Frontal cortex (tissue), 4 donors: ENCODE measurements around the gene GPR149. TPM values are rescaled to one million over a fixed set of nuclear protein-coding genes. Genes with fewer than 3 reads are reported as not detected.
"Not testable (repeated sequence)": the region's sequence is repeated elsewhere in the genome, so short reads cannot be mapped to it uniquely, and the experiment has no call there.

Experiments used
- DNase-seq, 2 donors: peaks; one replicate each; pipeline ENCODE4 v3.0.0; 2012; ENCODE audit warnings: low spot score in 2 of 2
- FAIRE-seq: peaks from 2 replicates; lab custom pipeline; 2012; peaks lifted over from hg19 to GRCh38; lab: Jason Lieb, UNC
- total RNA-seq: library from RNA; depleted of rRNA; stranded (reverse); fragments of >200 nt; gene quantifications from one replicate; pipeline ENCODE4 v1.2.3, GENCODE V29; 2014
- donor health status: control.
- donor health status: control.
- donor health status: control.

GPR149 gene, protein sequence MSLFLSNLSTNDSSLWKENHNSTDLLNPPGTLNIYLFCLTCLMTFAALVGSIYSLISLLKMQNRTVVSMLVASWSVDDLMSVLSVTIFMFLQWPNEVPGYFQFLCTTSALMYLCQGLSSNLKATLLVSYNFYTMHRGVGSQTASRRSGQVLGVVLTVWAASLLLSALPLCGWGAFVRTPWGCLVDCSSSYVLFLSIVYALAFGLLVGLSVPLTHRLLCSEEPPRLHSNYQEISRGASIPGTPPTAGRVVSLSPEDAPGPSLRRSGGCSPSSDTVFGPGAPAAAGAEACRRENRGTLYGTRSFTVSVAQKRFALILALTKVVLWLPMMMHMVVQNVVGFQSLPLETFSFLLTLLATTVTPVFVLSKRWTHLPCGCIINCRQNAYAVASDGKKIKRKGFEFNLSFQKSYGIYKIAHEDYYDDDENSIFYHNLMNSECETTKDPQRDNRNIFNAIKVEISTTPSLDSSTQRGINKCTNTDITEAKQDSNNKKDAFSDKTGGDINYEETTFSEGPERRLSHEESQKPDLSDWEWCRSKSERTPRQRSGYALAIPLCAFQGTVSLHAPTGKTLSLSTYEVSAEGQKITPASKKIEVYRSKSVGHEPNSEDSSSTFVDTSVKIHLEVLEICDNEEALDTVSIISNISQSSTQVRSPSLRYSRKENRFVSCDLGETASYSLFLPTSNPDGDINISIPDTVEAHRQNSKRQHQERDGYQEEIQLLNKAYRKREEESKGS
- total RNA-seq = 7.7 TPM

DNA sequence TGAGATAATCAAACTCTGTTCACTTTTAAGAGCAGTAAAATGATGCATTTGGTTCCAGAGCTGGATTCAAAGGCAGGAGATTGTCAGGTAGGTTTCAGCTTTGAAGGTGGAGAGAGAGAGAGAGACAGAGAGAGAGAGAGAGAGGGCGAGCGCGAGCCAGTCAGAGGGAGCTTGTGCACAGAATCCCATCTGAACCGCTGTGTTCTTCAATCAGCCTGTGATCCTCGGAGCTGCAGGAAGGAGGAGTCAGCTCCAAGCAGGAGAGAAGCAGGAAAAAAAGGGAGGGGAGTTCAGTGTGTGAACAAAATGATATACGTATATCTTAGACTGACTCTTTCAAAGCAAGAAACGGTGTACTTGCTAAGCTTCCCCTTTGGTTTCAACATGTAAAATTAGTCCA lies at the start of gene GPR149:
GPR149 (minus strand) TSS at position 177 of the 400 bp plus-strand sequence. CDS start 575 bp downstream, outside the sequence.
- no peak for DNase-seq
- FAIRE-seq = no peak

DNA sequence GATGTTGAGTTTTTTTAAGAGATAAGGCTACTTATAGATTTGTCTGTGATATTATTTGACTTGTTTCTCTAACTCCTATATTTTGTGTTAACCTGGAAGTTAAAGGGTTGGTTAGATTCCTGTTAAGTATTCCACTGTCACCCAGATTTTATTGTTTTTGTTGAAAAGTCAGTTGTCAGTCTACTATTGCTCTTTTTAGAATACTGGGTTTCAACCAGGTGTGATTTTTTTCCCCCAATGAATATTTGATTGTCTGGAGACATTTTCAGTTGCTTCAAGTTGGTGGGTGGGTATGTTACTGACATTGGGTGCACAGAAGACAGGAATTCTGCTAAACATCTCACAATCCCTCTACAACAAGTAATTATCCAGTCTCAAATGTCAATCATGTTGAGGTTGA lies 43.8 kb upstream of the GPR149 start:
- FAIRE-seq (no peak), DNase-seq (no peak)

DNA sequence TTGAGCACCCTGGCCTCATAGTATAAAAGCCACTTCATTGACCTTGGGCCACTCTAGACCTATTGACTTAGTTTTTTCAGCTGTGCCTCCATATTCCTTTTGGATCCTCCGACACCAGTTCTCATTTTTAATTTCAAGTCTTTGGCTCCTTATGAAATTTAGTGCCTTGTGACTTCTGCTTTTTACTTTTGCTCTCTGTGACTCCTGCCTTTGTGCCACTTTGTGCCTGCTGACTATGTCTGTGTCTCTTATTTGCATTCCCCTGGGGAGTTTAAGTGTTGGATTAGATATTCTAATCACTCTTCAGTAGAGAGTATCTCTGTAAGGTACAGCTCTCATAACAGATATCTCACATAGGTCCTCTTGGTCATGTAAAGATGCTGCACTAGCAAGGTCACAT lies 39.6 kb upstream of the GPR149 start:
- no peak for FAIRE-seq
- no peak for DNase-seq

DNA sequence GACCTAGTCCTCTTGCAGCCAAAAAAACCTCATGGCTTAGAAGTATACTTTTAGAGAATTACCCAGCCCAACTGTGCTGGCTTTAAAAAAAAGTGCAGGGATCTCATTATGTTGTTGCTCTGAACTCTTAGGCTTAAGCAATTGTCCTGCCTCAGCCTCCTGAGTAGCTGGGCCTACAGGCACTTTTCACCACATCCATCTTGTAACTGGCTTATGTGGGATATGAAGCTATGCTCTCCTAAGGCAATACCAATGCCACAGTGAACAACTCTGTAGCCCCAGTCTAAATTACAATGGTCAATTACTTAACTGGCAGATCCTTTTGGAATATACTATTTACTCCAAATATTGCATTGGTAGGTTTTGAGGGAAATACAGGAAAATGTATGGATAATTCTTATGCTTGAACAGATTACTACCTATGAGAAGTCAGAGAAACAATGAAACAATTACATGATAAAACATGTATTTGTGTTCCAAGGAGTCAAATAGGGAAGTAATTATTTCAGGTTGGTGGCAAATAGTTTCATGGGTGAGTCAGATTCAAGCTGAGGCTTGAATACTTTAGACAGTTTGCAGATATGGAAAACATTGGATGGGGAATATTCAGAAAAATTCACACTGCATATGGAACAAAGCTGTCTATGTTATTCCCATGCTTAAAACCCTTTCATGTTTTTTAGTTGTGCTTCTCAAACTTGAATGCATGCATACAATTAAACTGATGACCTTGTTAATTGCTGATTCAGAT lies 34.6 kb upstream of the GPR149 start:
- DNase-seq = no peak
- no peak for FAIRE-seq

DNA sequence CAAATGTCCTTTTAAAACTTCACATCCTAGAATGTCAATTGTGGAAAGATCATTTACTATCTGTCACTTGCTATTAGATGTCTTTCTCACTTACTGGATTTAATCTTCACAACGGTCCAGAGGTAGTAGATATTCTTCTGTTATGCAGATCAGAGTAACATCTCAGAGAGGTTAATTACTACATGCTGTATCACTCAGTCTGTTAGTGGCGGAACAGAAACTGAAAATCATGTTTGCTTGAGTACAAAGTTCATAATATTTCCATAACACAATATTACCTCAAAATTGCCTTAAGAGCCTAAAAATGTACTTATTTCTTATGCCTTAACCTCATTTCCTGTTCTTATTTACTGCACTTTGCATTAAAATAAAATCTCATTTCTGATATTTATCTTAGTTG lies 28.6 kb upstream of the GPR149 start:
- DNase-seq (no peak), FAIRE-seq (no peak)

DNA sequence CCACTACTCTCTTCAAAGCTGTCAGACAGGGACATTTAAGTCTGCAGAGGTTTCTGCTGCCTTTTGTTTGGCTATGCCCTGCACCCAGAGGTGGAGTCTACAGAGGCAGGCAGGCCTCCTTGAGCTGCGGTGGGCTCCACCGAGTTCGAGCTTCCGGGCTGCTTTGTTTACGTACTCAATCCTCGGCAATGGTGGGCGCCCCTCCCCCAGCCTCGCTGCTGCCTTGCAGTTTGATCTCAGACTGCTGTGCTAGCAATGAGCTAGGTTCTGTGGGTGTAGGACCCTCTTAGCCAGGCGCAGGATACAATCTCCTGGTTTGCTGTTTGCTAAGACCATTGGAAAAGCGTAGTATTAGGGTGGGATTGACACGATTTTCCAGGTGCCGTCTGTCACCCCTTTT lies 9.1 kb upstream of the GPR149 start:
- not testable (repeated sequence) for DNase-seq, FAIRE-seq

DNA sequence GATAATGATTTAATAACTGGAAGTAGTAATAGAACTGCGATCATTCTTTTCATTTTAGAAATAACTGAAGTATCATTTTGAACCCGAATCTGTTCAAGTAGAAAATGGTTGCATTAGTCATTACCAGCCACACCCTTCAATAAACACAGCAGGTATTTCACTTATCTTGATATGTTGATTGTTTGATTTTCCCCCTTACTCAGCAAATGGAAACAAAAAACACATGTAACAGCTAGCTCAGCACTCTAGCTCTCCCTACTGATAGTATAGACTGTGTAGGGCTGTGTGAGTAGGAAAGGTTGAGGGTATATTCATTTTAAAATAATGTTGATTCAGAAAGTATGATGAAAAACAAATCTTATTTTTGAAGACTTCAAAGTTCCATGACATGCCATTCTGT lies 1.1 kb upstream of the GPR149 start:
- no peak for DNase-seq
- no peak for FAIRE-seq

DNA sequence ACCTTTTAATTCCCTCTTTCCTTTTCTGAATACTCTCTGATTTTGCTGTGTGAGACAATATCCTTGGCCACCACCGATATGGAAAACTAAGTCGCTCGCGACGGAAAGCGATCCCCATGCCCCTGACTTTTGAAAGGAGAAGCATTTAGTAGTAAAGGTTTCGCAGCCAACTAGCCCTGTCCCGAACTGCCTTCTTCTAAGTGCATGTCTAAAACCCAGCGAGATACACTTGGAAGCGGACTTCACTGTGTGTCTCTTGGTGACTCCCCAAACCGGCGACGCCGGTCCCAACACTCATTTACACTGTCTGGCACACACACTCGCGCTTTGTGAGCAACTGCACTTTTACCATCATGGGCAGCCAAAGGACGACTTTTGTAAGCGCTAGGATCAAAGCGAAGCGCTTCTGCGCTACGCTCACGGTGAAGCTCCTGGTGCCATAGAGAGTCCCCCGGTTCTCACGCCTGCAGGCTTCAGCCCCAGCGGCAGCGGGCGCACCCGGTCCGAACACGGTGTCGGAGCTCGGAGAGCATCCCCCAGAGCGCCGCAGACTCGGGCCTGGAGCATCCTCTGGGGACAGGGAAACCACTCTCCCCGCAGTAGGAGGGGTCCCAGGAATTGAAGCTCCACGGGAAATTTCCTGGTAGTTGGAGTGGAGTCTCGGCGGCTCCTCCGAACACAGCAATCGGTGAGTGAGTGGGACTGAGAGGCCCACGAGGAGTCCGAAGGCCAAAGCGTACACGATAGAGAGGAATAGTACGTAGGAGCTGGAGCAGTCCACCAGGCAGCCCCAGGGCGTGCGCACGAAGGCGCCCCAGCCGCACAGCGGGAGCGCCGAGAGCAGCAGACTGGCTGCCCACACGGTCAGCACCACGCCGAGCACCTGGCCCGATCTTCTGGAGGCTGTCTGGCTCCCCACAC lies 1.4 kb downstream of the GPR149 start:
- no peak for FAIRE-seq
- DNase-seq = no peak

DNA sequence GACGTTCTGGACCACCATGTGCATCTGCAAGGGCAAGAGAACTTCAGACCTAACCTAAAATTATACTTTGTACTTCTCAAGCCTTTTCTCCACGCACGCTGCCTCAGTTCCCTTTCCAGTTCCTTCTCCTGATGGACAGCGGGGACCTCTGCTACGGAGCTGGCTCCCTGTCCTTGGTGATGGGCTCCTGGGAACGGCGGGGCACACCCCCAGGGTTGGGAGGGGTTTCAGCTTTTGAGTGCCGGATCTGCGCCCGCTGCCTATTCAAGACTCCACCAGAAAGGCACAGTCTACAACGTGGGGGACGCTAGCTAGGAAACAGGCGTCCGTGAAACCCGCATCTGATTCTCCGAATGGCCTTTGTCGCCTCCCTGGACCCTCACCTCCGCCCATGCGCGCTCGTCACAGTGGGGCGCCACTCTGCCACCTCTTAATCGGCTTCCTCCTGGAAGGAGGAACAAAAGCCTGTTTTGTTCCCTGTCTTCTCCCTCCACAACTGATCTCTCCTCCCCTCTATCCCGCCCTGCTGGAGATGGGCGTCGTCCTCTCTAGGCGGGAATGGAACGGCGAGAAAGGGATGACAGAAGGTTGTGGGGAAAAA lies 2.2 kb downstream of the GPR149 start:
- DNase-seq = no peak
- FAIRE-seq = no peak

DNA sequence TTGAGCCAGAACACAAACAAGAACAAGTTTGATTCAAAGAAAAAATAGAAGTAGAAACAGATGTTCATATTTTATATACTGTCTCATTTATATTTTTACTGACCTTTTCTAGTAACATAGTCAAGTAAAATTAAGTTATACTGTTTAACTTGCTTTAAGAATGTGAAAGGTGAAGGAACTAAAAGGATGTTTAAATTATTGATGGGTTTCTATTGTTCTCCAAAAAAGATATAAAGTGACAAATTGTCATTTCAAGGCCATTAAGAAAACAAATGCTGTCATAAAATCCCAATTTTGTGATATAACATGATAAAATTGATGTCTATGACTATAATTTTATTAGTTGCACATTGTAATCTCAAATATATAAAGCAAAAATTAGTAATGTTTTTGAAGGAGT lies 7.3 kb downstream of the GPR149 start:
- no peak for DNase-seq
- FAIRE-seq = no peak

DNA sequence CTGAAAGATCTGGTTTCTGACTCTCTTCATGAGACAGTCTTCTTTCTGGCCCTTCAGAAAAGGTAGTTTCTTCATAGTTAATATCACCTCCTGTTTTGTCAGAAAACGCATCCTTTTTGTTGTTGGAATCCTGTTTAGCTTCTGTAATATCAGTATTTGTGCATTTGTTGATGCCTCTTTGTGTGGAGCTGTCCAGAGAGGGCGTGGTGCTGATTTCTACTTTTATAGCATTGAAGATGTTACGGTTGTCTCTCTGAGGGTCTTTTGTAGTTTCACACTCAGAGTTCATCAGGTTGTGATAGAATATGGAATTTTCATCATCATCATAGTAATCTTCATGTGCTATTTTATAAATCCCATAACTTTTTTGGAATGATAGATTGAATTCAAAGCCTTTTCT lies 8.9 kb downstream of the GPR149 start:
- DNase-seq (no peak), FAIRE-seq (no peak)

DNA sequence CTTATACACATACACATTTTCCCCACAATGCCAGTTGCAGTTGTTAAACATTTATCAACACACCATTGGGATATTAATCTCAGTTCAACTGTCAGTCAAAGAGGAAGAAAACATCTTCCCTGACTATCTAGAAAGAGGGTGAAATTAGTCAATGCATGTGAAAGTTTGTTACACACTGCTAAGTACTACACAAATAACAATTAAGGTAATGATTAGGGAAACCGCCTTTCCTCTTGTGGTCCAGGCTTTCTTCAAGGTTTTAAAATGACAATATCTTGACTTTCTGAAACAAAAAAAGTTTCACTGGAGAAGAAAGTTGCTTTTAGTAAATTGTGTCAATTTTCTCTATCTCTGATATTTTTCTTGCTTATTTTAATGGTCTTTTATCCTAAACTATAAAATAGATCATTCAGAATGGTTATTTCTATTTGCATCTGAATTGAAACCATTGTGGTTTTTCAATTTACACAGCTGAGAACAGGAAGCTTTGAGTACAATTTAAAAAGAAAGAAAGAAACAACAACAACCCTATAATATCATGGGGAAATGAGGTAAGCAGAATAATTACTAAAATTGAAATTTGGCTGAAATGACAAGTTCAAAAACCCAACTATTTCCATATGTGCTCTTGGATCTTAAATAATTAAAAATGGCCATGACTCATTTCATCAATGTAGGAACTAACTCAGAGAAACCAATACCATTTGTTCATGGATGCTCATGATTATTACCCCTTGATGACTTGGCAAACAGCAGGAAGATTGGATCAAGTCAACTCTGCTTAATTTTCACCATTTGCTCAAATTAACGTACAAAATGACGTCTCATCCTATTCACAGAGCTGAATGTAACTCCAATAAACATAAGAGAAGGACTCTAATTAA lies 31.7 kb downstream of the GPR149 start:
- FAIRE-seq = no peak

DNA sequence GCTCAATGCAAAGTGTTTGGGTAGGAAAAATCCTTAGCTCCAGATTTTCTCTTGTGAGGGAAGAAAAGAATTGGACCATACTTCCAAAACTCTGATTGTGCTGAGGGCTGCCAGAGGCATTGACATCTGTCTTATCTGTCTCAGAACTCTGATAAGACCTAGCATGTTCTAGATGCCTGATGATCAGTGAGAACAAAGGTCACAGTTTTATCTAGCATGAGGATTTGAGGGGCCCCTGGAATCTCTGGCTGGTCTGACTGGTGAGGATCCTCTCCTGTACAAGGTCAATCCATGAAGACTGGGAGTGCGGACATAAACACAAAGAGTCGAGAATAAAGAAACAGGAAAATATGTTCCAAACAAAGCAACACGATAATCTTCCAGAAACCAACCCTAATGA lies 40.1 kb downstream of the GPR149 start:
- no peak for DNase-seq
- no peak for FAIRE-seq

More for the DNA sequence above, 31.7 kb downstream of the GPR149 start:
- no peak for DNase-seq

DNA sequence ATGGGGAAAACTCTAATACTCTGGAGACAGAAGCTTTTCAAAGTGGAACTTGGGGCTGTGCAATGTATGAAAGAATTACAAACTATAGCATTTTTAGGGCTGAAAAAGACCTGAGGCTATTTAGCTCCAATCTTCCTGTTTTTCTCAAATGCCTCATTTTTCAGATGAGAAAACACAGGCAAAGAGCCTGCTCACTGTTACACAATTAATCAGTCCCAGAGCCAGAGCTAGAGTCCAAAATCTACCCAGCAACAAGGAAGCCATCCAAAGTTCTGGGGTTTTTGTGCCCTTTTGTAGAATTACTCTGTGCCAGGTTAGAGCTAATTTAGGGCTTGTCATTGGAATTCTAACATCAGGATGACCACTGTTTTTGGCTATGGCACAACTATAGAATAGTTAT lies 45.5 kb downstream of the GPR149 start:
- FAIRE-seq (no peak), DNase-seq (no peak)

DNA sequence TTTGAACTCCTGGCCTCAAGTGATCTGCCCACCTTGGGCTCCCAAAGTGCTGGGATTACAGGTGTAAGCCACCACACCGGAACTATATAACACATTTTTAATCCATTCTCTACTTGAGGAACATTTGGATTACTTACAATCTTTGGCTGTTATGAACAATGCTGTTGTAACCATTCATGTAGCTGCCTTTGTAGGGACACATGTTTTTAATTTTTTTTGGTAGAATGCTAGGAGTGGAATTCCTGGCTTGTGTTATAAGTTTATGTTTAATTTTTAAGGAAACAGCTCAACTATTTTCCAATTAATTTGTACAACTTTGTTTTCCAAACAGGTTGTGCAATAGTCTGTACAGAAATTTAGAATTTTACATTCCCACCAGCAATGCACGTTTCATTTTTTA lies 51.7 kb downstream of the GPR149 start:
- FAIRE-seq (no peak), DNase-seq (no peak)

DNA sequence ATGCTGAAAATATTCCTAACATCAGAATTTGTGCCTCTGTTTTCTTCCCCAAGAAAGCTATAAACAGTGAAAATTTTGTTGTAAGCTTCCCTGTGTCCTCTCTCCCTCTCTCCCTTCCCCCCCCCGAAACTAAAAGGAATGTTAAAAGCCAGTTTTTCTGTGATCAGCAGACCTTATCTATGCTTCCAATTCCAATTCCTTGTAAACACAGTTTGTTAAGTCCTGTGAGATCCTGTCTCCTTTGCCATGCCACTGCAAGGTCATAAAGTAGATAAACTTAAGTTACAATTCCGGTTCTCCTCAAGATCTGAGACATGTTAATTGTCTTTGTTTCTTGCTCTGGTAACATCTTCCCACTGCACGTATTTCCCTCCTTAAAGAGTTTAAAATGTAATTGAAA lies 62.8 kb downstream of the GPR149 start:
- FAIRE-seq (no peak), DNase-seq (no peak)

DNA sequence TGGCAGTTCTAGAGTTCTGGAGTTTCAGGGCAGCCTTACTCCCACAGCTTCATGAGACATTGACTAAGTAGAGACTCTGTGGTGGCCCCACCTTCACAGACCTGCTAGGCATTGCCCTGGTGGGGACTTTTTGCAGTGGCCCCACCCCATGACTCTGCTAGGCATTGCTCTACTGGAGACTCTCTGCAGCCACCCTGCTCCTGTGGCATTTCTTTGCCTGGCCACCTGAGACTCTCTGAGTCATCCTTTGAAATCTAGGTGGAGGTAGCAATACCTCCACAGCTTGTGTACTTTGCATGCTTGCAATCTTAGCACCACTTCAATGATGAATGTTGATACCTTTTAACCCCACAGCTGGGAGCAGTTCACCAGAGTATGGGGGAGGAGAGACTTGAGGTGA lies 65.1 kb downstream of the GPR149 start:
- FAIRE-seq = no peak
- DNase-seq = no peak

DNA sequence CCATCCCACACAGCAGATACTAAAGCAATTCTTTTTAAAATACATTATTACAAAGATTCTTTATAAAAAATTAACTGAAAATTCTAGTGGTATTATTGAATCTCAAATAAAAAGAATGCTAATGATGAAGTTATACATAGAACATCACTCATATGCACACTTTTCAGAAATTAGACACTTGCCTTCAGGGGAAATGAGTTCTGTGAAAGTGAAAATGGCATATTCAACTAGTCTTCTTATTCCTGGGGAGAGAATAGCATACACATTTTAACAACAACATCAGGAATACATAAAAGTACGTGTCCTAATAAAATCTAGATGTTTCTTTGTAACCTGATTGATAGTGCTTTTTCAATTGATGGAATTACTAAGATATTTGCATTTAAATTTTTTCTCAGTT lies 68.9 kb downstream of the GPR149 start:
- DNase-seq (no peak), FAIRE-seq (no peak)
